Globus pallidus (tissue), 1 donor: ENCODE data around the gene DDRGK1.
"Not testable (repeated sequence)": the region's sequence is repeated elsewhere in the genome, so short reads cannot be mapped to it uniquely, and the experiment has no call there.

ENCODE experiments used
- DNase-seq: peaks from one replicate; pipeline ENCODE4 v3.0.0-alpha.2; 2015; ENCODE audit warnings: low spot score

Gene DDRGK1

GRCh38 chr20:3183896-3184612, 20.4 kb downstream of the DDRGK1 start:
- no peak for DNase-seq

DNA sequence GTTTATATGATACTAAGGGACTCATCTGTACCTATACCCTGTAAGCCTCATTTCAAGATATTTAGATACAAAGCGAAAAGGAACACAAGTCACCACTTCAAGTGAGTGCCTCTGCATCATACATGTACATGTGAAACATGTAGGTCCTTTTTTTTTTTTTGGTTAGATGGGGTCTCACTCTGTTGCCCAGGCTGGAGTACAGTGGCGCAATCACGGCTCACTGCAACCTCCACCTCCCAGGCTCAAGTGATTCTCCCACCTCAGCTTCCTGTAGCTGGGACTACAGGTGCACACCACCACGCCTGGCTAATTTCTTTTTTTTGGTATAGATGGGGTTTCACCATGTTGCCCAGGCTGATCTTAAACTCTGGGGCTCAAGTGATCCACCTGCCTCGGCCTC, 22.1 kb downstream of the DDRGK1 start:
- DNase-seq, result not testable (repeated sequence)

GRCh38 chr20:3181270-3181669, 23.2 kb downstream of the DDRGK1 start:
- no peak for DNase-seq

DNA sequence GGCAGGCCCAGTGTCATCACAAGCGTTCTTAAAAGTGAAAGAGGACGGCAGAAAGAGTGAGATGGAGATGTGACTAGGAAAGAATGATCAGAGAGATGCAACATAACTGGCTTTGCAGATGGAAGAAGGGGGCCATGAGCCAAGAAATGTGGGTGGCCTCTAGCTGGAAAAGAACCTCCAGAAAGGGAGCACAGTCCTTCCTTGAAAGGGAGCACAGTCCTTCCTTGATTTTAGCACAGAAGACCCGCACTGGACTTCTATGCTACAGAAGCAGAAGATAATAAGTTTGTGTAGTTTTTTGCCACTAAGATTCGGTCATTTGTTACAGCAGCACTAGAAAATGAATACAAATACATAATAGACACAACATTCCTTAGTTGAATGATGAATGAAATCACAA, 24.2 kb downstream of the DDRGK1 start:
- no peak for DNase-seq

DNA sequence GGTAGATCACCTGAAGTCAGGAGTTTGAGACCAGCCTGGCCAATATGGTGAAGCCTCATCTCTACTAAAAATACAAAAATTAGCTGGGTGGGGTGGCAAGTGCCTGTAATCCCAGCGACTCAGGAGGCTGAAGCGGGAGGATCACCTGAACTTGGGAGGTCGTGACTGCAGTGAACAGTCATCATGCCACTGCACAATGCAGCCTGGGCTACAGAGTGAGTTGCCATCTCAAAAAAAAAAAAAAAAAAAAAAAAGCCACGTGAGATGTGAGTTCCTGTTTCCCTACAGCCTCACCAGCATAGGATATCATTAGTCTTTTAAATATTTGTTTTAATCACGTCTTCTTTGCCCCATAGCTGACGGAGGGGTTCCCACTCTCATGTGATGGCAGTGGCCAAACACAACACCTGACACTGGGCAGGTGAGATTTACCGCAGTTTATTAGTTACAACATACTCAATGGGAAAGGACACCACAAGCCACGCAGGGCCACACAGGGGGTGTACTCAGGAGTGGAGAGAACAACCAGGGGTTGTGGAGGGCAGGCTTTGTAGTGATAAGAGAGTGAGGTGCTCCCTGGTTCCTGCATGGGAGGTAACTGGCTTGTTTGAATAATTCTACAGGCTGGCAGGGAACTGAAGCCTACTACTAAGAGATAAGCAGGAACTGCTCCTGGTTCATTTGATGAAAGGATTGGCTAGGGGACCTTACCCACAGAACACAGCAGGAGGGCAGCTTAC, 26.6 kb downstream of the DDRGK1 start:
- DNase-seq, result no peak

DNA sequence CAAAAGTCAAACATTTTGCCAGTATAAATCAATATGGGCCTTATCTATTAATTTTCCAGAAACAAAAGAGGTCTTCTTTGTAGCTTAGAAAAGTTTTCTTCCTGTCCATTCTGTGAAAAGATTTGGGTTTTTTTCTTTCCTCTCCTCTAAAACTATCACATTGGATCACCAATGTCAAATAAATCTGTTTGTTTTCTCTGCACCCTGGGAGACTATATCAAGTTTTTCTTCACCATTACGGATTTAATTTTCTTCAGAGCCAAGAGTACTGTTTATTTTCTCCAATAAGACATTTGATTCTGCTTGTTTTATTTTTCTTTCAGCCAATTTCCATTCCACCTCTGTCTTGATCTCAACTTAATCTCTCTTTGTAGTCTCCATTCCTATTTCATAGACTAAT, 29.2 kb downstream of the DDRGK1 start:
- no peak for DNase-seq

DNA sequence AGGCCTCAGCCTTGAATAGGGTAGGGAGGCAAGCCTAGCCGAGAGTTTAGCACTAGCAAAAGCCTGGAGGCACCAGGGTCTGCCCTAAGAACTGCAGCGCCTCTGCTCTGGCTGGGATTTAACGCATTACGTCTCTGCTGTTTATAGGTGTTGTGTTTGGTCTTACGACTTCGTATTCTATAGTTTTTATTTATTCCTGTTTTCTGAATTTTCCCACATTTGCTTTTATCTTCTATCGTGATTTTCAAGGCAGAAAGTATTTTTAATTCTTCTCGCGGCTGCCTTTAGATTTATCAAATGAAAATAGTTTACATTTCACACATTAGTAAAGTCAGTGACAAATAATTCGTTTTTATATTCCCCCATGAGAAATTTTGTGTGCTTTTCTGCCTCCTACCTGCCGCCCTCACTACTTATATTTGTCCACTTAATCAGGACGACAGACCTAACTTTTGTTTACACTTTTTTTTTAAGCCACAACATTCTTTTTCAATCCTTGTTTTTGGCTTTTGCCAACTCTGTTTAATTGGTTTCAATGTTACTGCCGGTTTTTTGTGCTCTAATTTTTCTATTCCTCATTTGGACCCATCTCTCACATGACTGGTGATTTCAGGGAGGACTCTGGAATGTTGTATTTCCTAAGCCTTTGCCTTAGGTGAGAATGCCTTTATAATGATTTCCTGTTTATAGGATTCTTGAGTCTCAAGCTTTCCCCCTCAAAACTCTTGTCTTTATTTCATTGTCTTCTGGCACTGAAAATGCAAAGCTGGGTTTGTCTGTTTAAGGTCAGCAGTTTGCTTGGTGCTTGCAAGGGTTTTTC, 29.8 kb downstream of the DDRGK1 start:
- DNase-seq, result no peak

GRCh38 chr20:3173610-3174441, 30.7 kb downstream of the DDRGK1 start:
- no peak for DNase-seq

GRCh38 chr20:3172933-3173609, 31.4 kb downstream of the DDRGK1 start, which contains the start of gene LZTS3:
TSS of gene LZTS3 (minus strand) at chr20:3173549. CDS start at chr20:3167163, 6,386 bp downstream.
- peak; percentile 85 for DNase-seq

- no peak for DNase-seq
Observed at GRCh38 chr20:3172126-3172932, 32.2 kb downstream of the DDRGK1 start.

- no peak for DNase-seq
Observed at GRCh38 chr20:3171391-3172125, 32.9 kb downstream of the DDRGK1 start.

DNA sequence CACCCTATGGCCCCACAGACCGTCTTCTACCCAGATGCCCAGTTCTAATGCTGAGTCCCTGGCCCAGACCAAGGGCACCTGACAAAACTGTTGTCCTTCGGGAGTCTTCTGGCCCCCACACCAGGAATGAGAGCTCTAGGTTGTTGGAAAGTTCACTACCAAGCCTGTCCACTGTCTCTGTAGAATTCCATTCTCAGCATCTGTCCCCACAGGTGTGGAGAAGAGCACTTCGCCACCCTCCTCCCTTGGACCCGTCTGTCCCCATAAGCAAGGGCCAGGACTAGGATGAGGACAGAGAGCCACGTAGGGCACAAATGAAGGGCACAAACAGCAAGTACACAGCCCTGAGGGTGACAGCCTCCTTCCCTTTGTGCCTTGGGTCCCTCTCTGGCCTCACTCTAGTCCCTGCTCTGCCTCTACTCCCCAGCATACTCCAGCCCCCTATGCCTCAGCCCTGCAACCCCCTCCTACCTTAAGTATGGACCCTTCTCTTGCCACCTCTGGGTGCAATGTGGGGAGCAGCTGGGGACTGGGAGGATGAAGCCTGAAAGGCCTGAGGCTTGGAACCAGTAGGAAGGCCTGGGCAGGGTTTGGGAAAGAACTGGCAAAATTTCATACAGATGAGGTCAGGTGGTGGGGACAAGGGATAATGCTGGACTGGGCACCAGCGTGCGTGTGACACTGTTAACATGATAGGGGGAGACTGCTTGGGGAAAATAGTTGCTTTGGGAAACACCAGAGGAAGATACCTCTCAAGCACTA, 35.5 kb downstream of the DDRGK1 start:
- DNase-seq, result no peak

DNA sequence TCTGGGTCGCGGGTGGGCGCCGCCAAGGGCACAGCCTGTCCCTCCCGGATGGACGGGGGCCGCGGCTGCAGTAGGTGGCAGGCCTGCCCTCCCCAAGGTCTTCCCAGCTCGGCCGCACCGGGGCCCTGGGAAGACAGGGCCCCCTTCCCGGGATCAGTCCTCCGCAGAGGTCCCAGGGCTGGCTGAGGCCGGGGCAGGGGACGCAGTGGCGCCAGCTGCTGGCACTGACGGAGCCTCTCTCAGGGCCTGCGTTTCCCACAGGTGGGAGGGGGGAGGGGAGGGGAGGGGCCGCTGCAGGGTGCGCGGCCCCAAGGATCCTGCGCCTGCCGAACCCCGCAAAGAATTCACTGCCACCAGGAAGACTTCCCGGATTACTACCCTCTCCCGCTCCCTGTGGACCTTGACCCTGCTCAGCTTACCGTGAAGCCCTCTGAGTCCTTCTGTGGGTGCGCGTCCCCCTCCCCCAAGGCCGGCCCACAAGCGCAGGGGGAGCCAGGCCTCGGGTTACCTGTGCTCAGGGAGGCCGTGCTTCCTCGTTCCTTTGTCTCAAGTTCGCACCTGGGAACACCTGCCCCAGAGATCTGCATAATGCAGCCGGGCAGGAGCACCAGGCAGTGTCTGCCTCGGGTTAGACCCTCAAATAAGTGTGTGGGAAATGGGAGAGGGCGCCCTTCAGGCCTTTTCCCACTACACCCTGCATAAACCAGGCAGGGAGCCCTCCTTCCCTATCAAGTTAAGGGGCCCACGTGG, 36.2 kb downstream of the DDRGK1 start:
- no peak for DNase-seq

DNA sequence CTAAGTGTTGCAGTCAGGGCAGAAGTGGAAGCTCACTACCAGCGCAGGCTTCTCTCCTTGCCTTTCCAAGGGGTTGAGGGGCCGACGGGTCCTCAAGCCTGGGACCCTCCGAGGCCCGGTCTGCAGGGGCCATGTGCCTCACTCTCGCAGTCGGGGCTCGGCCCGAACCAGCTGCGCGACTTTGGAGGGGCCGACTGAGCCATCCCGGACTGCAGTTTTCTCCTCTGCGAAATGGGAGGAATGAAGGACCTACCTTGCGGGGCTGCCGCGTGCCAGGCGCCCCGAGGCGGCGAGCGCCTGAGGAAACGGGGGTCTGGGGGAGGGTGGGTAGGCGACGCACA, 36.8 kb downstream of the DDRGK1 start:
- no peak for DNase-seq

DNA sequence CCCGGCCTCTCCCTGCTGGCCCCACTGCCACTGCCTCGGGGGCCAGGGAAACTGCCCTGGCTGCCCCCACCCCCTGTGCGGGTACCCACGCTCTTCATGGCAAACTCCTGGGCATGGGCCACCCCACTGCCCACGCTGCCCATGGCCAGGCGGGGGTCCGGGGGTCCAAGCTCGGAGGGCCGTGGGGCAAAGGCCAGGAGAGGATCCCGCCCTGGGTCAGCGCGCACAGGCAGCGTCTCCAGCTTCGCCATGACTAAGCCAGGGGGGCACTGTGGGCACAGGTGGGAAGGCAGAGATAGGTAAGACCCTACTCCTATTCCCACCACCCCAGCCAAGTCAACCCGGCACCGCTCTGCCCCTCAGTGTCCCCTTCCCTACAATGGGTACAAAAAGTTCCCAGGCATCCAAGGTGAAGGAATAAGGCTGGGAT, 37.6 kb downstream of the DDRGK1 start:
- no peak for DNase-seq

- DNase-seq, result no peak
Observed at GRCh38 chr20:3166338-3166912, 38.1 kb downstream of the DDRGK1 start.

DNA sequence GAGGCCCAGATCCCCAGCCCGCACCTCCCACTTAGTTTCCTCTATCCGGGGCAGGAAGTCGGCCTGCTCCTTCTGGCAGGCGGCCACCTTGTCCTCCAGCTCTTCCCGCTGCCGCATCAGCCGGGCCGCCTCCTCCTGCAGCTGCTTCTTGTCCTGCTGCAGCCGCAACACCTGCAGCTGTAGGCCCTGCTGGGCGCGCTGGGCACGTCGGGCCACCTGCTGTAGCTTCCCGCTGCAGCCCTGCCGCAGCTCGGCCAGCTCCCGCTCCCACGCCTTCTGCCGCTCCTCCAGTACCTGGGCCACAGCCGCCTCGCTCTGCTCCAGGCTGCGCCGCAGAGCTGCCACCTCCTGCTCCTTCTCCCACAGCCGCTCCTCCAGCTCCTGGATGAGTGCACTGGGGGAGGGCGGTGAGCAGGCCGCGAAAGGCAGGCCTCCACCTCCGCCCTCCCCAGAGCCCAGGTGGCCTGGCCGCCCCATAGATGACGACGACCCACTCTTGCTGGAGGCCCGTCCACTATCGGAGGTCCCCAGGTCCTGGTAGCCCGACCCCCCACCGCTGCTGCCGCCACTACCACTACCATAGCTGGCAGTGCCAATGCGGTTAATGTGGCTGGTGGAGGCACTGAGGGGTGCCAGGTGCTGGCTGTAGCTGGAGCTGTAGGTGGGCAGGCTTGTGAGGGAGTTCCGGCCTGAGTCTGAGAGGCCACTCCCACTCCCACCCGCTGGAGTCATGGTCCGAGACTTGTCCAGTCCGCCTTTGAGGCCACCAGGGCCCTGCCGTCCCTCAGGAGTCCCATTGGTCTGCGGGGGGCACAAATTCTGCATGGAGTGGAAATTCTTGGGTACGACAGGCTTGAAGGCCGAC, 38.8 kb downstream of the DDRGK1 start:
- DNase-seq, result no peak
